GM21576 (cell line): ENCODE results near the gene CCR5.

Source experiments
- ATAC-seq: cut with Tn5 transposase; IDR thresholded peaks from one replicate; pipeline ENCODE4 v1.9.1; 2021; ENCODE audit warnings: mild to moderate bottlenecking, moderate library complexity; ENCODE audit not compliant: unreplicated experiment

The CCR5 gene

DNA sequence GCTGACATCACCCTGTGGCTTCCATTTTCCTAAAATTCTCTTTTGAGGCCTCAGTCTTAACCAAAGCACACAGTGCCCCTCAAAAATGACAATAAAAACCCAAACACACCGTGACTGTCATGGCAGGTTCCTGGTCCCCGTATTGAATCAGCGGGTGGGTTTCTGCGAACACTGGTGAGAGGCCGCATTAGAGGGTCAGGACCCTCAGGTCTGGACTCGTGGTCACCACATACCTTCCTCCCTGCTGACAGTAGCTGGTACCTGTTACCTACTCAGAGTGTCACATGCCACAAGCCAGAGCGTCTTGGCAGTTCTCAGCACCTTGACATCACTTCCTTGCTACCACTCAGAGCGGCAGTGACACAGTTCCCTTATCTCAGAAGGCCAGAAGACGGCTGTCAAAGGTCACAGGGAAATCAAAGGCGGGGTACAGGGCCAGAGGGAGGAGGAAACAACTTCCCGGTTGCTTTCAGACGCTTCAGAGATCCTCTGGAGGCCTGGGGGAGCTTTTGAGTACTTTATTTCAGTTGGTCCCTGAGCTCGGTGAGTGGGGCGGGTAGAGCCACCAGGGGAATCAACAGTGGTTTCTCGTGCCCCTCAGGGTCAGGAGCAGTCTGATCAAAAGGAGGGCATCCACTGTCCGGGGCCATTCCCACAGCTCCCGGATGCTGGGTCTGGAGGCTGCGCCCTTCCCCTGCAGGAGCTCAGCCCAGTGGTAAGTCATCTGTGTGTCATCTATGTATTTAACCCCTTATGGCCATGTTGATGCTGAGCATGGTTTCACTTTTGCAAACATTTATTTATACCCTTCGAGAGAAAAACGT lies 36.3 kb downstream of the CCR5 start, which contains the start of the genes CCR5AS and CCRL2:
Gene CCR5AS, minus strand, starts transcription at position 279 of the 824 bp plus-strand sequence.
Gene CCRL2, plus strand, starts transcription at position 472 of the 824 bp plus-strand sequence. CDS start 821 bp downstream, outside the sequence.
- no peak for ATAC-seq

DNA sequence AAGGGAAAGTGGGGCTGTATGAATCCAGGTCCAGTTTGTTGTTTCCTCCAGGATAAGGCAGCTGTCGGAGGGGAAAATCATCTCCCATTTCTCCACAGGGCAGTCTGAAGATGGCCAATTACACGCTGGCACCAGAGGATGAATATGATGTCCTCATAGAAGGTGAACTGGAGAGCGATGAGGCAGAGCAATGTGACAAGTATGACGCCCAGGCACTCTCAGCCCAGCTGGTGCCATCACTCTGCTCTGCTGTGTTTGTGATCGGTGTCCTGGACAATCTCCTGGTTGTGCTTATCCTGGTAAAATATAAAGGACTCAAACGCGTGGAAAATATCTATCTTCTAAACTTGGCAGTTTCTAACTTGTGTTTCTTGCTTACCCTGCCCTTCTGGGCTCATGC lies 37.2 kb downstream of the CCR5 start:
- ATAC-seq, result no peak

DNA sequence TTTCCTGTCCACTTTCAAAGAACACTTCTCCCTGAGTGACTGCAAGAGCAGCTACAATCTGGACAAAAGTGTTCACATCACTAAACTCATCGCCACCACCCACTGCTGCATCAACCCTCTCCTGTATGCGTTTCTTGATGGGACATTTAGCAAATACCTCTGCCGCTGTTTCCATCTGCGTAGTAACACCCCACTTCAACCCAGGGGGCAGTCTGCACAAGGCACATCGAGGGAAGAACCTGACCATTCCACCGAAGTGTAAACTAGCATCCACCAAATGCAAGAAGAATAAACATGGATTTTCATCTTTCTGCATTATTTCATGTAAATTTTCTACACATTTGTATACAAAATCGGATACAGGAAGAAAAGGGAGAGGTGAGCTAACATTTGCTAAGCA lies 38.1 kb downstream of the CCR5 start:
- ATAC-seq, result no peak

DNA sequence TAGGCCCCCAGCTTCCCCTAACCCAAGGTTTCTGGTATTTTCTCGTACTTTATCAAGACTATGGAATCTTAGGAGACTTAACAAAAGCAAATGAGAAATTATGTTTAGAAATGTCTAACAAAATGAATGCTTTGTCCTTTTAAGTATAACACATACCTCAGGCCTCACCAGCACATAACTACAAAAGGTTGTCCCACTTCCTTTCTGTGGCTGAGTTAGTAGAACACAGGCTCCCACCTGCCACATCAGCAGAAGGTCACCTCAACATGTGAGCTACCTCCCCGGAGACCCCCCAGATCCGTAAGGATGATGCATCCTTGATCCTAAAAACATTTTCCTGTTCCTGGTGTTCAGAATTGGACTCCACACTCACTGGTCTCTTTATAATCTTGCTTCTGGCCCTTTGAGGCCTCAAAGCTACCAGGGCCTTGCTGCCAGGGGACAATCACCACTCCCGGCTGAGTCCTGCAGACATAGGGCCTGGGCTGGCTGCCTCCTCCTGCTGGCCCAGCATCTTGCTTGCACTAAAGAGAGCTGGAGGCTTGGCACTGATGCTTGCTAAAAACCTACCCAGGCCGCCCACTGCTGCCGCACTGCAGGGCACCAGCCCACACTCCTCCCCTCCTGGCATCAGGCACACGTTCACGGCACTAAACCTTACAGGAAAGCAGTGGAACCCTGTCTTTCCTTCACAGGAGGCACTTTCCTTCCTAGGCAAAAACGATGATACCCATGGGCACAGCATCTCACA lies 39.2 kb downstream of the CCR5 start:
- no peak for ATAC-seq

DNA sequence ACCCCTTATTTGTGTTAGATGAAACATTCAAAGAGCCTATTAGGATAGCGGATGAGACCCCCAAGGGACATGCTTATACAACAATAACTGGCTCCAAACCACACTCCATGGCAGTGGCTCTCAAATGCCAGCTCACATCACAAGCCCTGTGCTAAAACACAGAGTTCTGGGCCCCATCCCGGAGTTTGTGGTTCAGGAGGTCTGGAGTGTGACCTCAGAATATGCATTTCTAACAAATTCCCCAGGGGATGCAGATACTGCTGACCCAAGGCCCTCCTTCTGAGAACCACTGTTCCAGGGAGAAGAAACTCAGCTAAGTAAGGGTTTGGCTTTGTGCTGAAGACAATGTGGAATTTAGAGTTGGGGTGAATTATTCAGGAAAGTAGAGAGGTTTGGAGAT lies 39.9 kb downstream of the CCR5 start:
- no peak for ATAC-seq

DNA sequence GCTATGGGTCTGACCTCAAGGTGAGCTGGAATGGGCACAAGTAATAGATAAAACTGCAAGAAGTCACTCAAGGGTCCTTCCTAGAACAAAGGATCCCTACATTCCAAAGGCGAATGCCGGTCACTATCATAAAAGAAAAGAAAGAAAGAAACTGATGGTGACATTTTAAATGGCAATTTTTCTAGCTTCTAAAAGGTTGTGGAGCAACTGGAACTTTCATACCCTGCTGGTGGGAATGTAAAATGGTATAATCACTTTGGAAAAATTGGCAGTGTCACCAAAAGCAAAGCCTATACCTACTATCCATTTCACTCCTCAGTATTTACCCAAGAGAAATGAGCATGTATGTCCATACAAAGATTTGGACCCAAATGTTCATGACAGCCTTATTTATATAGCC lies 40.5 kb downstream of the CCR5 start:
- ATAC-seq, result no peak

DNA sequence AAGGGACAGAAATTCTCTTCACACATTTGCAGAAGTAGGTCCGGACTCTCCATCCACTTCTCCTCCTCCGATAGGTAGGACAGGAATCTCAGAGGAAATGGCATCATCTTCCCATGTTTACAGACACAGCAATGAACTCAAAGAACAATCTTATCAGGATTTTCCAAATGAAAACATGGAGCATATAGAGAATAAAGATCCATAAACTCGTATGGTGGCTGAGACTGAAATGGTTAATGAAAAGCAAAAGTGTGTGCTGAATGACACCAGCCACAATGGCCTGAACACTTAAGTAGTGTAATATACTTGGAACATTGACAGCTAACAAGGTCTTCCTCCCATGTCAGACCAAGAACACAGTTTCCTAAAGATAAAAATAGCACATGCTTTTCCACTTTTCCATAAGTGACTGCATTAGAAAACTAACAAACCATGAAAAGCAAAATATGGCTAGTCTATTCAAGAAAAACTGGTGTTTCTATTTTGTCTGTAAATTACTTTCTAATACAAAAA lies 42.1 kb downstream of the CCR5 start:
- no peak for ATAC-seq

DNA sequence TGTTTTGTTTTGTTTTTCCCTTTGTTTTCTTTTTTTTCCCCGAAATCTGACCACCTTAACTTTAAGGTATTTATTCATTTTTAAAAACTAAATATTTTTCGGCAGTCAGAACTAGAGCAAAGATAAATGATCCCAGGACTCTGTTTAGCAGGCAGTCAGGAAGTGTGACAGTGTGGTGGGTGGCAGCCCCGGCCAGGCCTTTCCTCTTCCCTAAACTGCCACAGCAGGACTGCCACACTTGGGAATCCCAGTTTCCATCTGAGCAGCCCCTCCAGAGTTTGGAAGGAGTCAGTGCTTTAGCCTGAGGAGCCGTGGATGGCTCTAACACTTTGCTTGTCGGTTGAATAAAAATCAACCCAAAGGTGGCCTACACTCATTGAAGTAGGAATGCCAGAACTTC lies 43.2 kb downstream of the CCR5 start:
- ATAC-seq, result no peak

DNA sequence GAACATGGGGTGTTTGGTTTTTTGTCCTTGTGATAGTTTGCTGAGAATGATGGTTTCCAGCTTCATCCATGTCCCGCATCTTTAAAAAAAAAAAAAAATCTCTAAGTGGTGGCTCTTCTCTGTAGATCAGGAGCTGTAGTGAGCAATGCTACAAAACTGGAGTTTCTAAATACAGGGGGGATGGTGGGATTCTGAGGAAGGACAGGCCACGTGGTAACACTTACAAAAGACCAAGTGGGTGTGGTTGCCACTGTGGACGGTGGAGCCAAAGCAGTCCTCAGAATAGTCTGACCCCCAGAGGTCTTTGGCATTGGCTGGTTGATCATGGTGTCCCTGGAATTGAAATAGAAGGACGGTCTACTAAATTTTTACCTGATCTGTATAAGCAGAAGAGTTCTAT lies 44.0 kb downstream of the CCR5 start:
- no peak for ATAC-seq

DNA sequence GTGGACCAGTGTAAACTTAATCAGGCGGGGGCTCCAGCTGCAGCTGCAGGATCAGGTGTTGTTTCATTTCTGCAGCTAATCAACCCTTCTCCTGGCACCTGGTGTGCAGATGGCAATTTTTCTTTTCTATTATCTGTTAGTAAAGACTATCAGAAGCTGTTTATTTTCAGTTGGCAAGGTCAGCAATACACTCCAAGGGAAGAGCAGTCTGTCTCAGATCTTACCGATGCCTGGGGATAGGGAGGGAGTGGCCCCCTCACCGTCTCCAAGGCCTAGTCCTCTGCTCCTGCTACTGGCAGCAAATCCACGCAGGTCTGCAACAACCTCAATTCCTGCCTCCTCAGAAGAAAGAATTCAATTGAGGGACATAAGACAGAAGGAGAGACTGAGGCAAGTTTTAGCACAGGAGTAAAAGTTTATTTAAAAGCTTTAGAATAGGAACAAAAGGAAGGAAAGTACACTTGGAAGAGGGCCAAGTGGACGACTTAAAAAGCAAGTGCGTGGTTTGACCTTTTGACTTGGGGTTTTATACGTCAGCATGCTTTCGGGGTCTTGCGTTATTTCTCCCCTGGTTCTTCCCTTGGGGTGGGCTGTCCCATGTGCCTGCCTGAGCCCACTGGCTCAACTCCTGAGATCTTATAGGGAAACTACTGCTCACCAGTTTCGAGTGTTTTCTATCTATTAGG lies 45.5 kb downstream of the CCR5 start:
- no peak for ATAC-seq

DNA sequence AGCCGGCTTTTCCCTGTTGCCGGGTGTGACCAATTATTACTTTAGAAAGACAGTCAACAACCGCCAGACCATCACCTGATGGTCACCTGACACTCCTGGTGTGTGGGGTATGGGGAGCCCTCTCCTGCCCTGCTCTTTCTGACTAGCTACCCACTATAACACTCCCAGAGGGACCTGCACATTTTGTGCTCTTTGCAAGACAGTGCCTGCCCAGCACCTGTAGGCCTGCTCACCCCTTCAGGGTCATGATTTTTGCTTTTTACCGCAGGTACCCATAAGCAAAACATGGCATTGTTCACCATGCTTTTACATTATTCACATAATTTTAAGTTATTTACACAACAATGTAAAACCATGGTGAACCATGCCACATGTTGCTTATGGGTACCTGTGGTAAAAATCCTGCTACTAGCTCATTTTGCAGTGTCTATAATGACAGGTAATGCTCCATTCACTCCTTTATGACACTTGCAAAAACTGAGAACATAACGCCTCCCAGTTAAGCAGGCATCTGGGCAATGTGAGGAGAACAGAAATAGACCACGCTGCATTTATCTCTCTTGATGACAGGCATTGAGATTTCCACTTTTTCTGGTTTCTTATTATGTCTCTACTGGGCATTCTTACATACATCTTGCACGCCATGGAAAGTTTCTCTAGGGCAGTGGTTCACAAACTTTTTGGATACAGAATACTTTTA lies 46.2 kb downstream of the CCR5 start:
- ATAC-seq, result no peak

DNA sequence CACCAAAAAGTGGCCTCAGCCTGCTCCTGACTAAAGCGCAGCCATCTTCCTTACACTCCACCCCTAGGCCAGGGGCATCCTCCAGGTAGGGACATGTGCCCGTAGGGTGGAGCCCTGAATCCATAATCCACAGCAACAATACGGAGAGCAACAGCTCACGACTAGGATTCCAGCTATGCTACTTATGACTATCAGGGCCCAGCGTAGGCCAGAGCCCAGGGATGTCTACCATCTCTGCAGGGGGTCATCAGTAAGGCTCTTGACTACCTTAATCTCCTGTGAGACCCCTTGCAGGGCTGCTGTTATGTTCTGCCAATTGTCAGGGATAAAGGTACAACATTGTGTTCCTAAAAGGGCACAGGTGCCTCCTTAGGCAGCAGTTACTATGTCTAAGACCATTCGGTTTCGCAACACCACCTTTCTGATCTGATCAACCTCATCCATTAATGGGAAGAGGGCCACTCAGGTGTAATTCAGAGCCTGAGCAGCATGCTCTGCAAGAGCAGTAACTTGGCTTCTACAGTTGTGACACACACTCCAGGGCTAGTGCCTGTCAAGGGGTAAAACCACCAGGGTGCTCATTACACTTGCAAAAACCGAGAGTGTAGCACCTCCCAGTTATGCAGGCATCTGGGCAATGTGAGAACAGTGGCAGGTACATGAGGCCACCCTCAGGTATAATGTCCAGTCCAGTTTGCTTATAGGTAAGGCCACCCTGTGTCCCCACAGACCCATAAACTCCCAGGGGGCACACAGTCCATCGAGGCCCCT lies 47.3 kb downstream of the CCR5 start:
- no peak for ATAC-seq

DNA sequence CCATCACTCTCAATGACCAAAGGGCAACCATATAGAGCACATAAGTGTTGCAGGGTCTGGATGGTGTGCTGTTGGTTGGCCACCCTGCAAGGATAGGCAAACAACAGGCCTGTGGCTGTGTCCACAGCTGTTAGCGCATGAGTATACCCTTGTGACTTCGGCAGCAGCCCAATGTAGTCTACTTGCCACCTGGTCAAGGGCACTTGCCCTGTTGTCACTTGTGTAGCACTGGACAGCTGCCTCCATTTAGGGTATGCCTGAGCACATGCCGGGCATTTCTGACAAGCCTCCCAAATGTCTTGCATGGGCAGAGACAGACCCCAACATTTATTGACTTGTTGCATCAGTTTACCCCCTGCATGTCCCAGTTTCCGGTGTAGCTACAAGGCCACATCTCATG lies 49.1 kb downstream of the CCR5 start:
- no peak for ATAC-seq

DNA sequence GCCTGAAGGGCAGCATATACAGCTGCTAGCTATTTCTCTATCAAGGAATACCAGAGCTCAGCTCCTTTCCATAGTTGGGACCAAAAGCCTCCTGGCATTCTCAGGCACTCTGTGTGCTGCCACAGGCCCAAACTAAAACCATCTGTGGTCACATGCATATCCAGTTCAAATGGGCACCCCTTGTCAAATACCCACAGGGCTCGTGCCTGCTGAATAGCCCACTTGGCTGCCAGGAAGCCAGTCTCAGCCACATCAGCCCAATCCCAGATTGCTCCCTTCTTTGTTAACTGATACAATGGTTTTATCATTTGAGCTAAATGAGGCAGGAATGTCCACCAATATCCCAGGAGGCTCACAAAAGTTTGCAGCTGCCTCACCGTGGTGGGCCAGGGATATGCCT lies 50.2 kb downstream of the CCR5 start:
- ATAC-seq, result no peak

DNA sequence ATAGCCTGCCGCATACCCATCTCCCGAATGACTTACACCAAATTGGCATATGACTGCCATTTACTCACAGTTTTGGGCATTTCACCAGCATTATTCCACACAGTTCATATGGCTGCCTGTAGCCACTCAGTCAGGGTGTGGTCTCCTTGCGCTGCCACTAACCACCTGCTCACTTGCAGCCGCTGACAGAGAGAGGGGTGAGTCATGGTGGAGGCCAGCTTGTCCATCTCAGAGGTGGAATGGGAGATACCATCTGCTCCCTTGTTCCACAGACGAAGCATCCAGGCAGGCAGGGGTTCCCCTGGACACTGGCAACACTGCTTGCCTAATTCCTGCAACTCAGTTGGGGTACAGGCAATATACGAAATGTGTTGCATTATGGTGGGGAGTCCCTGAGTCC lies 51.9 kb downstream of the CCR5 start:
- ATAC-seq, result no peak

DNA sequence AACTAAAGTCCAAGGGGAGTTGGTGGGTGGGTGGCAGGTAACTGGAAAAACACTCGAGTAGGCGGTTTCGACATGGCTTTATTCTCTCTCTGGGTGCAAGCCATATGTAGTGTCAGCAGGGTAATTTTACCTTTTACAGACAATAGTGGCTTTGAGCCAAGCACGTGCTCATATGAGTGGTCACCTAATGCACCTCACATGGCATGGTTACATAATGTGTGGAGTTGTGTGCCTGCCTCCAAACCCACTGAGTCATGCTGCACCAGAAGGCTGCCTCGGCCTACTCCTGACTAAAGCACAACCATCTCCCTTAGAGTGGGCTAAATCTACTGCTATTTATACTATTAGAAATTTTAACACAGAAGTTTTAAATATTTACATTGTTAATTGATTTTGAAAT lies 52.8 kb downstream of the CCR5 start:
- no peak for ATAC-seq
